Cardiac muscle cell (in vitro differentiated cells and primary cell): ENCODE data around the gene GPC5. TPM values are rescaled to one million over a fixed set of nuclear protein-coding genes. Genes with fewer than 3 reads are reported as not detected.
"Not testable (repeated sequence)": the region's sequence is repeated elsewhere in the genome, so short reads cannot be mapped to it uniquely, and the experiment has no call there.

Experiments used
- DNase-seq, 2 donors: peaks; one replicate each; pipeline versions ENCODE4 v3.0.0 to v3.0.0-alpha.2; 2010 to 2017; ENCODE audit warnings: low read depth in 1 of 2, low spot score in 1 of 2
- H3K27ac ChIP-seq: fragments of 200-600 bp; sonication (generic); 2 replicates; pipeline ENCODE4 v1.5.1; 2016
- H3K27me3 ChIP-seq: fragments of 200-600 bp; sonication (generic); 2 replicates; pipeline ENCODE4 v1.6.0; 2016; ENCODE audit warnings: control low read depth
- H3K36me3 ChIP-seq: fragments of 200-600 bp; sonication (generic); 2 replicates; pipeline ENCODE4 v1.5.1; 2016; ENCODE audit warnings: control low read depth
- H3K4me1 ChIP-seq: fragments of 200-600 bp; sonication (generic); 2 replicates; pipeline ENCODE4 v1.8.1; 2017; ENCODE audit warnings: low read depth, mild to moderate bottlenecking, mixed run types
- H3K4me3 ChIP-seq: fragments of 200-600 bp; sonication (generic); 2 replicates; pipeline ENCODE4 v1.5.1; 2016; ENCODE audit warnings: mild to moderate bottlenecking
- H3K9me3 ChIP-seq: fragments of 200-600 bp; sonication (generic); 2 replicates; pipeline ENCODE4 v1.5.1; 2017; ENCODE audit warnings: low read depth, mild to moderate bottlenecking, control low read depth
- polyA plus RNA-seq: library from polyadenylated mRNA; unstranded; fragments of >200 nt; fragmentation: Nextera tagmentation; extraction: Ambion mirVana; gene quantifications from 2 replicates; pipeline ENCODE4 v1.2.1, GENCODE V29; 2016
- total RNA-seq: library from RNA; depleted of rRNA; stranded (reverse); fragments of >200 nt; gene quantifications from 2 replicates; pipeline ENCODE4 v1.2.3, GENCODE V29; 2016
- TF ChIP-seq, protein P1 (sequence below): IDR thresholded peaks from 2 replicates; pipeline ENCODE4 v1.5.1; 2012; ENCODE audit warnings: low read depth, mild to moderate bottlenecking, low read length

GPC5 gene
- total and polyA plus RNA-seq, 2 experiments from 2014 or later = 0.97 to 3.3 TPM

DNA sequence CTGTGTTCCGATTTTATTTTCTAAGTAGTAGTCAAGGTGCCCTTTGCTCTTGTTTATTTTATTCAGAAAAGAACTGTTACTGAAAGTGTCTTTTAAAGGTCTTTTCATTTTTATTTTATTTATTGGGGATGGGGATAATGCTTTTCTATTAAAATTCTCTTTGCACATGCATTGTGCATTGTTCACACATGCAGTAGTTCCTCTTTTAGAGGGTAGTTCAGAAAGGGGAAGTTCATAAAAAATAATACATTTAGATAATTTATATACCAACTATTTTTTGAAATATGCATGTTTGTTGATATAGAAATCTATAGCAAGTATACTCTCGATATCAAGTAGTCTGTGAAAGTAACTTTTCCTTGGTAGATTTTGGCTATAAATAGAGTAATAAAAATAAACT lies 3.5 kb downstream of the GPC5 start:
- Histone ChIP-seq H3K4me1 (no peaks in the 10 kb centered on the region), H3K4me3 (no peak overlapping the region), H3K9me3 (no peaks in the 10 kb centered on the region), H3K36me3 (no peaks in the 10 kb centered on the region), H3K27me3 (peaks cover 53% of the 10 kb centered on the region), H3K27ac (no peak overlapping the region)
- DNase-seq = no peak
- TF ChIP-seq, protein P1, sequence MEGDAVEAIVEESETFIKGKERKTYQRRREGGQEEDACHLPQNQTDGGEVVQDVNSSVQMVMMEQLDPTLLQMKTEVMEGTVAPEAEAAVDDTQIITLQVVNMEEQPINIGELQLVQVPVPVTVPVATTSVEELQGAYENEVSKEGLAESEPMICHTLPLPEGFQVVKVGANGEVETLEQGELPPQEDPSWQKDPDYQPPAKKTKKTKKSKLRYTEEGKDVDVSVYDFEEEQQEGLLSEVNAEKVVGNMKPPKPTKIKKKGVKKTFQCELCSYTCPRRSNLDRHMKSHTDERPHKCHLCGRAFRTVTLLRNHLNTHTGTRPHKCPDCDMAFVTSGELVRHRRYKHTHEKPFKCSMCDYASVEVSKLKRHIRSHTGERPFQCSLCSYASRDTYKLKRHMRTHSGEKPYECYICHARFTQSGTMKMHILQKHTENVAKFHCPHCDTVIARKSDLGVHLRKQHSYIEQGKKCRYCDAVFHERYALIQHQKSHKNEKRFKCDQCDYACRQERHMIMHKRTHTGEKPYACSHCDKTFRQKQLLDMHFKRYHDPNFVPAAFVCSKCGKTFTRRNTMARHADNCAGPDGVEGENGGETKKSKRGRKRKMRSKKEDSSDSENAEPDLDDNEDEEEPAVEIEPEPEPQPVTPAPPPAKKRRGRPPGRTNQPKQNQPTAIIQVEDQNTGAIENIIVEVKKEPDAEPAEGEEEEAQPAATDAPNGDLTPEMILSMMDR = no peak

- no peak for DNase-seq
- Histone ChIP-seq H3K27ac (no peak overlapping the region), H3K9me3 (no peaks in the 10 kb centered on the region), H3K4me3 (no peak overlapping the region), H3K27me3 (peaks cover 22% of the 10 kb centered on the region), H3K36me3 (no peaks in the 10 kb centered on the region), H3K4me1 (no peaks in the 10 kb centered on the region)
- TF ChIP-seq, protein P1 = no peak
Observed at GRCh38 chr13:91405240-91405639, 6.8 kb downstream of the GPC5 start.

DNA sequence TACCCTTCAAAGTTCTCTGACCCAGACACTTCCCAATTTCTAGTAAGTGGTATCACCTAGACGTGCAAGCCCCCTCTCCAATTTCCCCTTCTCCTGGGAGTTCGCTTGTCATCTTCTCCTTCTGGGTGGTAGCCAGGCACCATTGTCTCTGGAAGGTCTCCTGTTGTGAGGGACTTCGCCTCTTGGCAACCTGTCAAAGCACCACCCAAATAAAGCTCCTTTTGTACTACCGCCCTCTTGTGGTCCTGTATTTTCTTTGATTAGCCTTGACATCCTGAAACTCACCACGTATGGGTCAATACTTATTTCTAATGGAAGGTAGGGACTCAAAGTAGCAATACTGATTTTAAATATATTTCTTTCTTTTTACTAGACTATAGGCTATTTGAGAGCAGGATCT lies 8.2 kb downstream of the GPC5 start:
- peak in 1 of 2 donors; percentile 55 for DNase-seq
- TF ChIP-seq, protein P1 = peak; percentile 70

GRCh38 chr13:91408971-91409370 lies 10.6 kb downstream of the GPC5 start:
- H3K9me3 ChIP-seq = no peaks in the 10 kb centered on the region

More for the DNA sequence above, 8.2 kb downstream of the GPC5 start:
- no peak overlapping the region for H3K27ac ChIP-seq
- no peaks in the 10 kb centered on the region for H3K4me1 ChIP-seq
- peaks cover 8% of the 10 kb centered on the region for H3K27me3 ChIP-seq
- no peak overlapping the region for H3K4me3 ChIP-seq
- H3K36me3 ChIP-seq = no peaks in the 10 kb centered on the region
- H3K9me3 ChIP-seq = no peaks in the 10 kb centered on the region

DNA sequence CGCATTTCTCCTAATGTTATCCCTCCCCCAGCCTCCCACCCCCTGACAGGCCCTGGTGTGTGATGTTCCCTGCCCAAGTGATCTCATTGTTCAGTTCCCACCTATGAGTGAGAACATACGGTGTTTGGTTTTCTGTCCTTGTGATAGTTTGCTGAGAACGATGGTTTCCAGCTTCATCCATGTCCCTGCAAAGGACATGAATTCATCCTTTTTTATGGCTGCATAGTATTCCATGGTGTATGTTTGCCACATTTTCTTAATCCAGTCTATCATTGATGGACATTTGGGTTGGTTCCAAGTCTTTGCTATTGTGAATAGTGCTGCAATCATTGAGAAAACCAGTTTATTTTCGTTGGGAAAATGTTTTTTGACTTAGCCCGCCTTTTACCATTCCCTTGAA lies 18.2 kb downstream of the GPC5 start:
- not testable (repeated sequence) for H3K4me3 ChIP-seq, H3K4me1 ChIP-seq, H3K9me3 ChIP-seq, H3K27ac ChIP-seq, H3K27me3 ChIP-seq, H3K36me3 ChIP-seq, DNase-seq

More at GRCh38 chr13:91408971-91409370, 10.6 kb downstream of the GPC5 start:
- Histone ChIP-seq H3K4me1 (no peaks in the 10 kb centered on the region), H3K27me3 (no peaks in the 10 kb centered on the region), H3K36me3 (no peaks in the 10 kb centered on the region), H3K4me3 (no peak overlapping the region), H3K27ac (no peak overlapping the region)
- no peak for DNase-seq
- TF ChIP-seq, protein P1 = no peak

DNA sequence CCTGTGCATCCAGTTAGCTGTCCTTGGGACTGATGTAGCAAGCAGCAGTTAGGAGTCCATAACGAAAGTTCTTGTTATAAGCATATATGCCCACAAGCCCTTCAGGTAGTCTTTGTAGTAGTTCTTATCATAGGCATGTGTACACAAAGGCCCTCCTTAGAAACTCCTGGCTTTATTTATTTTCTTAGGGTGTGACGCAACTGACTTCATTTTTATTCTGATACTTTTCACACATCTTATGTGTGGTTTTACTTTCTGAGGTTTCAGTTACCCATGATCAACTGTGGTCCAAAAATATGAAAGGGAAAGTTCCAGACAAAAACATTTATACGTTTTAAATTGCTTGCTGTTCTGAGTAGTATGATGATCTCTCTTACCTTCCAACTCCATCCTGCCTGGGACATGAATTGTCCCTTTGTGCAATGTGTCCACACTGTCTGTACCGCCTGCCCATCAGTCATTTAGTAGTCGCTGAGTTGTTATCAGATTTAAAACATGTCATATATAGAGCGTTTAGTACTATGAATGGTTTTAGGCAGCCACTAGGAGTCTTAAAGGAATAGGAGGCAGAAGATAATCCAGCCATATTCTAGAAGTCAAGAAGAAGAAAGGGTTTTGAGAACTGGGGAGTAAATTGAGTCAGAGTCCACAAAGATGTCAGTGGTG lies 19.4 kb downstream of the GPC5 start:
- no peak overlapping the region for H3K4me3 ChIP-seq
- no peaks in the 10 kb centered on the region for H3K4me1 ChIP-seq
- DNase-seq = no peak

More for the DNA sequence above, 19.4 kb downstream of the GPC5 start:
- Histone ChIP-seq H3K9me3 (no peaks in the 10 kb centered on the region), H3K27me3 (no peaks in the 10 kb centered on the region), H3K27ac (no peak overlapping the region), H3K36me3 (no peaks in the 10 kb centered on the region)
- TF ChIP-seq, protein P1 = no peak
